CD4-positive, alpha-beta T cell treated with Interleukin-4 for 4 hours (primary cell): ENCODE results near the gene MT1B.
"Not testable (repeated sequence)": the region's sequence is repeated elsewhere in the genome, so short reads cannot be mapped to it uniquely, and the experiment has no call there.

Experiments
- DNase-seq: peaks from one replicate; pipeline ENCODE4 v3.0.0-alpha.2; 2020

Gene MT1B

DNA sequence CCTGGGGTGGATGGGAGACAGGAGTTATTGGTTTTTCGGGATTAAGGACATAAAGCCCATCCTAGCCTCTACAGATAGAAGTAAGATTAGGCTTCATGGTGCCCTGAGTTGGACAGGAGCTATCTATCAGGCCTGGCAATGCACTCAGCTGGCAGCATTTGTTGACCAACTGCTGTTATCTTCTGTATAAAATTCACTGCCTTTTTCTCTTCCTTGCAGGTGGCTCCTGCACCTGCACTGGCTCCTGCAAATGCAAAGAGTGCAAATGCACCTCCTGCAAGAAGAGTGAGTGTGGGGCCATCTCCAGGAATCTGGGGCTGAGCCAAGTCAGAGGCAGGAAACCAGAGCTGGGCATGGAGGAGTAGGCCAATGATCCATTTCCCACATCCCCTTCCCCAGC is 12.6 kb upstream of the MT1B start:
- DNase-seq = no peak

DNA sequence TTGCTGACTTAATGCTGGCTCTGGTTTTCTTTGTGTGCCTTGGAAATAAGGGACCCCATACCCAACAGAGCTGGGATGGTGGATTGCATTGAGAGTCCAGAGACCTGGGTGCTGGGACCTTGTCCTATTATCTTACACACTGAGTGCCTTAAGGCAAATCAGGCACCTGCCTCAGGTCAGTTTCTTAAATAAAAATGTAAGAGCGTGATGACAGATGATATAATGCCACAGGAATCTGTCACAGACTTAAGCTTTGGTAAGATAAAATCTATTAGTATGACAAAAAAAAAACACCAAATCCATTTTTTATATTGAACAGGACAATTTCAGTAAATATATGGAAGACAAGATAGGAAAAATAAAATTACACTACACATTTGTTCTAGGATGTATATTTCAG is 11.6 kb upstream of the MT1B start:
- DNase-seq = no peak

DNA sequence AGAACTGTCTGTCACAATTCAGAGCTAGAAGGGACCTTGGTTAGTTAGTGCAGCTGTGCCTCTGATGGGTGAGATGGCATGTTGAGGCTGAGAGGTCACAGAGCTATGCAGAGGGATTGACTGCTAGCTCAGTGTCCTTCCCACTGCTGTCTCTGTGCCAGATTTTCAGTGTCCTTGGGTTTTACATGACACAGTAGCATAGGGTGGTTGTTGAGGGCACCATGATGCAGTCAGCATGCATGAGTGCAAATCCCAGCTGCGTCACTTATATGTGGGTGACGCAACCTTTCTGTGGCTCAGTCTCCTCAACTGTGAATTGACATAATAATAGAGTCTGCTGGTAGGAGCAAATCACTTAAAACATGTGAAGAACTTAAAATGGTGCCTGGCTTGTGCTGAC is 10.5 kb upstream of the MT1B start:
- no peak for DNase-seq

GRCh38 chr16:56643080-56643778 is 8.5 kb upstream of the MT1B start:
- DNase-seq = peak; percentile 72

DNA sequence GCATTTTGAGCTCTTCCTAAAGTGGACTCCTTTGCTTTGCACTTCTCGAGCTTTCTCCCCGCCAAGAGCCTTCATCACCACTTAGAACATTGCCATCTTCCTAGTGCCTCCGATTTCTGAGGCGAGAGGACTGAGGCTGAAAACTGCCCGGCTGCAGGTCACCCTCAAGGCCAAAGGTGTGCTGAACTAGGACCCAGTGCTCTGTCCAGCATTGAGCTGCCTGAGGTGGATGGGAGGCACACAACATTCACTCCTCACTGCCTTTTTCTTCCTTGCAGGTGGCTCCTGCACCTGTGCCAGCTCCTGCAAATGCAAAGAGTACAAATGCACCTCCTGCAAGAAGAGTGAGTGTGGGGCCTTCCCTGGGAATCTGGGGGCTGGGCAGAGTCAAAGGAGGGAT is 7.9 kb upstream of the MT1B start:
- DNase-seq = no peak

- no peak for DNase-seq
Measured at GRCh38 chr16:56645311-56645710, 6.4 kb upstream of the MT1B start.

GRCh38 chr16:56645838-56646237 is 5.8 kb upstream of the MT1B start:
- DNase-seq = no peak

DNA sequence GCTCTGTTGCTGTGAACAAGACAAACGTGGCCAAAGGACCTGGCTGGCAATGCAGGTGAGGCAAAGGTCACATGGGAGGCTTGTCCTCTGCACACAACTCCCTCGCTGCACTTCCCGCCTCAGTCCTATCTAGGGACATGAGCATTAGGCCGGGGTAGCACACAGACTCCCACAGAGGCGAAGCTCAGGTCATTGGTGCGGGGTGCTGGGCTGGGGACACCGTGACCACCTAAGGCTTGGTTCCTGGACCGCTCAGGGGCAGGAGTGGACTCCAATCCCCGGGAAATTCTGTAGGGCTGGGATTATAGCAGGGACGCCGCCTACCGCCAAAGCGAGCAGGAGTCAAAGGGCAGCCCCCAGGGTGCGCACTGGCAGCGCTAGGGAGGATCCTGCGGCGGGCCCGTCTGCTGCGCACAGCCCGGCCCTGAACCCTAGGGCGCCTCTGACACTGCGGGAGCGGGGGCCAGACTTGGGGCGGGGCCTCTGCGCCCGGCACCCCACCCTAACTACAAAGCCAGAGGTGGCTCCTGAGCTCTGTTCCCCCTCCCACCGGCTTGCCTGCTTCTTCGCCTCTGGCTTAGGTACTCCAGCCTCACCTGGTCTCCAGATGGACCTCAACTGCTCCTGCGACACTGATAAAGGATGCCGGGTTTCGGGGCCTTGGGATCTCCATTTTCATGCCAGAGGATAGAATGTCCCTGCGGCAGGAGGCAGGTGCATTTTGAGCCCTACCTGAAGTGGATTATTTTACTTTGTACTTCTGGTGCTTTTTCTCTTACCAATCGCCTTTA is 3.9 kb upstream of the MT1B start:
- DNase-seq = no peak

DNA sequence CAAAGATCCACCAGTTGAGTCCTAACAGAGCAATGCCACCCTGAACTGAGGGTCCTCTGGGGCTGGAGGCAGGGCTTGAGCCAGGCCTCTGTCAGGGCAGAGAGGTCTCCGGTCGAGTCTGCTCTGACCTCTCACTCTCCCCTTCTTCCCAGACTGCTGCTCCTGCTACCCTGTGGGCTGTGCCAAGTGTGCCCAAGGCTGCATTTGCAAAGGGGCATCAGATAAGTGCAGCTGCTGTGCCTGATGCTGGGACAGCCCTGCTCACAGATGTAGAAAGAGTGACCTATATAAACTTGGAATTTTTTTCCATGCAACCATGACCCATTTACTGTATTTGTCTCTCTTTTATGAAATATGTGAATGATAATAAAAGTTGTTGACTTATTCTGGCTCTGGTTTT is 2.4 kb upstream of the MT1B start:
- DNase-seq = no peak

DNA sequence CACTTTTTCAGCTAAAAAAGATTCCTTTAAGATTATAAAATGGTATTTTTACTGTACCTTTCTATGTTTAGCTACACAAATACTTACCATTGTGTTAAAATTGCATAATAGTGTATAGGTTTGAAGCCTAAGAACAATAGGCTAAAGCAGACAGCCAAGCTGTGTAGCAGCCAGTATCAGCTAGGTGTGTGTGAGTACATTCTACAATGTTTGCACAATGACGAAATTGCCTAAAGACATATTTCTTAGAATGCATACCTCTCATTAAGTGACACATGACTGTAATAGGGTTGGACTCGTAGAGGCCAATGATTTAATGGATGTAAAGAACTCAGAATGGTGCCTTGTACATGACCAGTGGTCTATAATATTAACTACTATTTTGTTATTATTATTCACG is 1.9 kb upstream of the MT1B start:
- DNase-seq = no peak

DNA sequence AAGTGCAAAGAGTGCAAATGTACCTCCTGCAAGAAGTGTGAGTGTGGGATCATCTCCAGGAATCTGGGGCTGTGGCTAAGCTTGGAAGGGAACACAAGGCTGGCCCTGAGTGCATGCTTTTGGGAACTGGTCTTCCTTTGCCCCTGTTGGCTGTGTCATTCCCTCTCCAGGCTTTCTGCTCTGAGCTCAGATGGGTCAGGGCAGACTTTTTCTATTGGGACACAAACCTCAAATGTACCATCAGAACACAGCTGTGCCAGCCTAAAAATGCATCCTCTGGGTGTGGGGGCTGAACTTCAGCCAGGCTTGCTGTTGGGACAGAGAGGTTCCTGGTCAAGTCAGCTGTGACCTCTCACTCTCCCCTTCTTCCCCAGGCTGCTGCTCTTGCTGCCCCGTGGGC is 914 bp downstream of the MT1B start:
- DNase-seq = no peak

DNA sequence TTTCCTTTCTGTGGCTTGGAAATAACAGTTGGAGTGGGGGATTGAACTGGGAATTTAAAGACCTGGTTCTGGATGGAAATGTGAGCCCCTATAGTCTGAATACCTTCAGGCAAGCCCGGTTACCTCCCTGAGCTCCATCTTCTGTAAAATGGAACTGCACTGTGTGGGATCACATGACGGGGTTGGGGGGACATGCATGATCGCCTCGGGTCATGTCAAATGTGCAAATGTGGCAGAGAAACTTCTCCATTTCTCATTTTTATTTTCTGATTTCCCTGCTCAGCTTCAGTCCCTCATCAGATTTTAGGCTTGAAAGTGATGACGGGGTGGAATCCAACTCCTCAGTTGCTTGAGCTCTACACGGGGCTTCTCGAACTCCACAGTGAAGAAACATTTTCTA is 1.5 kb downstream of the MT1B start:
- no peak for DNase-seq

DNA sequence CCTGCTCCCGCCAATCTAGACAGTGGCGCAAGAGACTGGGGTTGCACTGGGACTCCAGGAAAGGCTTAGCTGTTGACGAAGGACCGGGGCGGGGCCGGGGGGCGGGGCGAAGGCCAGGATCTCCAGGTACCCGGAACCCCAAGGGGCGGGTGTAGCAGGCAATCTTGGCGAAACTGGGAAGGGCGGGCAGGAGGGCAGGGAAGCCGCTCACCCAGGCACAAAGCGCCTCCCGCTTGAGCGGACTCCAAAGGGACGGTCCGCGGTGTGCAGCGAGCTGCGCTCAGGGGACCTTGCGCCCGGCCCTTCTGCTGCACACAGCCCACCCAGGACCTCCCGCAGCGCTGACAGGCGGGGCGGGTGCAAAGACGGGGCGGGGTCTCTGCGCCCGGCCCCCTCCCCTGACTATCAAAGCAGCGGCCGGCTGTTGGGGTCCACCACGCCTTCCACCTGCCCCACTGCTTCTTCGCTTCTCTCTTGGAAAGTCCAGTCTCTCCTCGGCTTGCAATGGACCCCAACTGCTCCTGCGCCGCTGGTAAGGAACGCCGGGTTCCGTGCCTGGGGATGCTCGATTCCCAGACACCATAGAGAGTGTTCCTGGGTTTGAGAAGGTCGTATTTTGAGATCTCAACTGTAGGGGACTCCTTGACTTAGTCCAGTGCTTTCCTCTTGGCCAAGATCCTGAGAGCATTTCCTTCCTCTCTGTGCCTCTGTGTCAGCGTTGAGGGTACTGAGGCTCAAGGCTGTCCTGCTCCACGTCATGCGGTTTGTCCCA is 6.1 kb downstream of the MT1B start, which contains the start of gene MT1F:
MT1F (plus strand) TSS at position 405 of the 772 bp plus-strand sequence; CDS start at position 505, 100 bp downstream.
- DNase-seq = peak; percentile 59

DNA sequence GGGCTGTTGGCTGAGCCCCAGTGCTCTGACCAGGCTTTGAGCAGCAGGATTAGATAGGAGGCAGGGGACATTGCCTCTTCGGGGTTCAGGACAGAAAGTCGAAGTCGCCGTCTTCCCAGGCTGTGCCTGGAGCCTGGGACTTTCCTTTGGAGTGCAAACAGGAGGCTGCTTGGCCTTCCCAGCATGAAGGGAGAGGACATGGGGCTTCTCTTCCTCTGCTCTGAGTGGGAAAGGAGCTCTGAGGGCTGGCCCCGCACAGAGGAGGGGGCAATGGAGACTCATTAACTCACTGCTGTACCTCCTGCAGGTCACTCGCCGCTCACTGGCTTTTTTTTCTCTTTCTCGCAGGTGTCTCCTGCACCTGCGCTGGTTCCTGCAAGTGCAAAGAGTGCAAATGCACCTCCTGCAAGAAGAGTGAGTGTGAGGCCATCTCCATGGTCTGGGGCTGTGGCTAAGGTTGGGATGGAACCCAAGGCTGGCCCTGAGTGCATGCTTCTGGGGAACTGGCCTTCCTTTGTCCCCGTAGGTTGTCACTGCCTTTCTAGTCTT is 6.7 kb downstream of the MT1B start:
- DNase-seq = no peak

DNA sequence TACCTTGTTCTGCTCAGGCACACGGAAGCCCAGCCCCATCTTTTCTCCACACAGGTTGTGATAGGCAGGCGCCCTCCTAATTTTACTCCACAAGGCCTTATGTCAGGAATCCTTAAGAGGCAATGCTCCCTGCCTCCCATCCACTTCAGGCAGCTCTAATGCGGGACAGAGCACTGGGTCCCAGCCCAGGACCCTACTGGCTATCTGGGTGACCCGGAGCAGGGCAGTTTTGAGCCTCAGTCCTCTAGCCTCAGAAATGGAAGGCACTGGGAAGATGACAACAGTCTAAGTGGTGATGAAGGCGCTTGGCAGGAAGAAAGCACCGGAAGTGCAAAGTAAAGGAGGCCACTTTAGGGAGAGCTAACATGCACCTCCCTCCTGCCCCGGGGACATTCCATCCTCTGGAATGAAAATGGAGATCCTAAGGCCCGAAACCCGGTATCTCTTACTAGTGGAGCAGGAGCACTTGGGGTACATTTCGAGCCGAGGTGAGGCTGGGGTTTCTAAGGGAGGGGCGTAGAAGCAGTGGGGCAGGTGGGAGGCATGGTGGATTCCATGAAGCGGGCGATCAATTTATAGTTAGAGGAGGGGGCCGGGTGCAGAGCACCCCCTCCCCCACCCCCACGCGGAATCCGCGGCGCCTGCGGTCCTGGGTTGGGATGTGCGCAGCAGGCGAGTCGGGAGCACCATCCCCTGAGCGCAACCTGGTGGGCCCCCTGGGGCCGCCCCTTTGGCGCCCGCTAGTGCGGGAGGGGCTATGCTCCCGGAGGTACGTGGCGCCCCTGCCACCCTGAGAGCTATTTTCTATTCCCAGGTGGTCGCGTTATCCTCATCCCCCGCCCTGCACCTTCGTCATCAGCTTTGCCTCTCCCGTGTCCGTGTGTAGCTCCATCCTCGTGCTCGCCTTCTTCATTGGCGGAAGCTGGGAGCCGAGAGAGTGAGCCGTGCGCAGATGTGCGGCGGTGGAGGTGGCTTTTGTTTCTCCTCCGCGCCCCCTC is 11.0 kb downstream of the MT1B start:
- DNase-seq = no peak

GRCh38 chr16:56664506-56664905 is 12.8 kb downstream of the MT1B start:
- no peak for DNase-seq

GRCh38 chr16:56665286-56666261 is 13.9 kb downstream of the MT1B start:
- DNase-seq = not testable (repeated sequence)

DNA sequence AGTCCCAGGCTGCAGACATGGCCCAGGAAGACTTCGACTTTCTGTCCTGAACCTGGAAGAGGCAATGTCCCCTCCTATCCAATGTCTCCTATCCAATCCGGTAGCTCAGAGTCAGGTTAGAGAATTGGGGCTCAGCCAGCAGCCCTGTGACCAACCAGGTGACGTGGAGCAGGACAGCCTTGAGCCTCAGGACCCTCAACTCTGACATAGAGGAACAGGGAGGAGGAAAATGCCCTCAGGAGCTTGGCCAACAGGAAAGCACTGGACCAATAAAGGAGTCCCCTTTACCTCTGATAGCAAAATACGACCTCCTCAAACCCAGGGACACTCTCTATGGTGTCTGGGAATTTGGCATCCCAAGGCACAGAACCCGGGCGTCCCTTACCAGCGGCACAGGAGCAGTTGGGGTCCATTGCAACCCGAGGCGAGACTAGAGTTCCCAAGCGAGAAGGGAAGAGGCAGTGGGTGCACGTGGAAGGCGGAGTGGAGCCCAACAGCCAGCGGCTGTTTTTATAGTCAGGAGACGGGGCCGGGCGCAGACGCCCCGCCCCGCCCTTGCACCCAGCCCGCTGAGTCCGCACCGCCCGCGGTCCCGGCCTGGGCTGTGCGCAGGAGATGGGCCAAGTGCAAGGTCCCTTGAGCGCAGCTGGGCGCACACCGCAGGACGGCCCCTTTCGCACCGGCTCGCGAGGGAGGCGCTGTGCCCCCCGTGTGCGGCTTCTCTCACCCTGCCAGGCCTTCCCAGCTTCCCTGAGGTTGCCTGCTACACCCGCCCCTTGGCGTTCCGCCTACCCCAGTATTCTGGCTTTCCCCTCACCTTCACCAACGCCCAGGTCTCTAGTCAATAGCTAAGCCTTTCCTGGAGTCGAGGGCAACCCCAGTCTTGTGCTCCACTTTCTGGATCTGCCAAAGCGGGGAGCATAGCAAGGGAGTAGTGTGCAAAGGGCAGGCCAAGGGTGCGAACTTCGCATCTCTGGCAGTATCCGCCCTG is 16.2 kb downstream of the MT1B start, which contains the start of gene MT1G:
MT1G (minus strand) TSS at position 485 of the 991 bp plus-strand sequence; CDS start at position 413, 72 bp downstream.
- DNase-seq = no peak
